GOT3 (cell line): ENCODE measurements around the gene SGSH.
"Not testable (repeated sequence)": the region's sequence is repeated elsewhere in the genome, so short reads cannot be mapped to it uniquely, and the experiment has no call there.

Experiments
- DNase-seq: peaks from one replicate; lab custom pipeline; 2025; ENCODE audit warnings: mixed read lengths; lab: John Stamatoyannopoulos, UW

The SGSH gene

DNA sequence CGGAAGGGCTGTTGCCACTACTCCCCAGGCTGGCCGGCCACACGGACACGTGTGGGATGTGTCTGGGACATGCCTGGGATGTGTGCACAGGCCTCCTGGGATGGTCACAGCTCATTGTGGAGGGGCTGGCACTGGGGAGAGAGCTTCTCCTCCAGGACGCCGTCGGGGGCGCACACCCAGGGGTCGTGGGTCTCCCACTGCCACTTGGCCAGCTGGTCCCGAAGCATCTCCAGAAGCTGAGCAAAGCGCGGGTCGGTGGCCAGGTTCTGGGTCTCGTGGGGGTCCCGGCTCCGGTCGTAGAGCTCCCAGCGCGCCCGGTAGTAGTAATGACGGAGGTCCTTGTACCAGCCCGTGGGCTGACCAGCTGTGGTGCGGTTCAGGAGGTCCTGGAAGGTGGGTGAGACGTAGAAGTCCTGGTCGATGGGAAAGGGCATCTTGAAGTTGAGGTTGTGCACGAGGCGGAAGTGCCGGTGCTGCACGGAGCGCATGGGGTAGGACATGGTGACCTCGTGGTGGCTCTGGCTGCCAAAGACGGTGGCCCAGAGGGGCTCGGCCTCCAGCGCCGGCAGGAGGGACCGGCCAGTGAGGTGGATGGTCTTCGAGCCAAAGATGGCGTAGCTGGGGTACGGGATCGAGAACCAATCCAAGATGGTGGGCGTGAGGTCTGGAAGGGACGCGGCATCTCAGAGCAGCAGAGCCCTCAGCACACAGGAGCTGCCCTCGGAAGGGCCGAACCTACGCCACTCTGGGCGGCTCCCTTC lies 9.6 kb downstream of the SGSH start:
- DNase-seq = no peak

DNA sequence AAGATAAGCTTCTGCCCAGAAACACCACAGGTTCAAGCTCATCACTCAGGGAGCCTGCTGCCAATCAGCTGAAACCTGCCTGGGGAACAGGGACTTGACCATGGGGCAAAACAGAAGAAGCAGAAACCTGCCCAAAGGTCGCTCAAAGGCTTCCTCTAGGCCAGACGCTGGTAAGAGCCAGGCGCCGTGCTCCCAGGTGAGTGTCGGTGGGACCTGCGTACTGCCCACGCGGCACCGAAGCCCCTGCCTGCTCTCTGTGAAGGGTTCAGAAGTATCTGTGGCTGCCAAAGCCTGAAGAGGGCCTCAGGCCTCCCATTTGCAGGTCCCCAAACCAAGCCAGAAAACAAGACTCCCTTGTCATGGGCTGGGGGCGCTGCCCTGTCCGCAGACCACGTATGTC lies 10.4 kb downstream of the SGSH start:
- no peak for DNase-seq

DNA sequence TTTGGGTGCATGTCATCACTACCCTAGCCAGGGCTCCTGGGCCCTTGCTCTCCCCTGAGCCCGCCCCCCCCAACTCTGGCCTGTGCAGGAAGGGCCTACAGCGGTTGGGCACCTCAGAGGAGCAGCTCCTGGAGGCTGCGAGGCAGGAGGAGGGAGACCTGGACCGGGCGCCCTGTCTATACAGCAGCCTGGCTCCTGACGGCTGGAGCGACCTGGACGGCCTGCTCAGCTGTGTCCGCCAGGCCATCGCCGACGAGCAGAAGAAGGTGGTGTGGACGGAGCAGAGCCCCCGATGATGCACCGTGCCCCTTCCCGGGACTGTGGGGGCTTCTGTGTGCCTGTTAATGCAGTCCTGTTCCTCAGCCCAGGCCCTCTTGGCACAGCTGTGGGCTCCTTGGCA lies 12.1 kb downstream of the SGSH start:
- no peak for DNase-seq

DNA sequence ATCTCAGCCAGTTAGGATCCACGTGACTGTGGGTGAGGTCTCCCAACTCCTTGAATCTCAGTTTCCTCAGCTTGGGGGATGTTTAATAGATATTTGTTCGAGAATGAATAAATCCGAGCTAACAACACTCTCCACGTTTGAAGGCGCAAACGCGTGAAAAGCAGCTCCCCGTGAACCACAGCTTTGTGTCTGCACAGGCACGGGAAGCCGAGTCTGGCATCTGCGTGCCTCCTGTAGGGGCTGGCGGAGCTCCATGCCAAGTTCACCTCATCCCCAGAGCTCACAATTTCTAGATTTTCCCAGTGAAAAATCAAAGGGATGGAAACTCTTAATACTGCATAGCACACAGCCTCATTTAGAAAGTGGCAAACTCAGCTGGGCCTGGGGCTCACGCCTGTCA lies 14.3 kb downstream of the SGSH start:
- DNase-seq = no peak

DNA sequence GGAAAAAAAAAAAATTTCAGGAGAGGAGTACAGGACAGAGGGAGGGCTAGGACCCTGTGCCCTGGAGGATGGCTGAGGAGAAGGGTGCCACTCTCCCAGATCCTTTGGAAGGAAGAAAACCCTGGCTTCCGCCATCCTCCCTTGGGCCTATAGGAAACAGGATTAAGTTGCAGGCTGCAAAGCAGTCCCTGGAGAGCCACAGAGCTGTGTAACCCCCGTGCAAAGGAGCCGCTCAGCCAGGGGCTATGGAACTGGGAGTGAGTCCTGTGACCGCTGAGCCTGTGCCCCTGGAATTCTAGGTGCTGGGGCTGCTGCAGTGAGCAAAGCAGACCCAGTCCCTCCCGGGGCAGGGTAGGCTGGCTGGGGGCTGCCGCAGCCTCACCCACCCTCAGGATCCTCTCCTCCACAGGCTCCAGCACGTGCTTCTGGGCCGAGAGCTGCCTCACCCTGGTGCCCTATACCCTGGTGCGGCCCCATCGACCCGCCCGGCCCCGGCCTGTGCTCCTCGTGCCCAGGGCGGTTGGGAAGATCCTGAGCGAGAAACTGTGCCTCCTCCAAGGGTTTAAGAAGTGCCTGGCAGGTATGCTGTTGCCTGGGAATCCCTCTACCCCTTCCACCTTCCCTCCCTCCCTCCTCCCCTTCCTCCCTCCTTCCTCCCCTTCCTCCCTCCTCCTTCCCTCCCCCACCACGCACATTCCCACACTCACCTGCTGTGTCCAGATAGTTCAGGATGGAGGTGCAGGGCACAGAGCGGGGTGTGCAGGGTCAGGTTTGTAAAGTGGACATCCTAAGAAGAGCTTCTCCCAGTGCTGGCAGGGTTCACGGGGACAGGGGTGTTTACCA lies 15.3 kb downstream of the SGSH start:
- DNase-seq = no peak

DNA sequence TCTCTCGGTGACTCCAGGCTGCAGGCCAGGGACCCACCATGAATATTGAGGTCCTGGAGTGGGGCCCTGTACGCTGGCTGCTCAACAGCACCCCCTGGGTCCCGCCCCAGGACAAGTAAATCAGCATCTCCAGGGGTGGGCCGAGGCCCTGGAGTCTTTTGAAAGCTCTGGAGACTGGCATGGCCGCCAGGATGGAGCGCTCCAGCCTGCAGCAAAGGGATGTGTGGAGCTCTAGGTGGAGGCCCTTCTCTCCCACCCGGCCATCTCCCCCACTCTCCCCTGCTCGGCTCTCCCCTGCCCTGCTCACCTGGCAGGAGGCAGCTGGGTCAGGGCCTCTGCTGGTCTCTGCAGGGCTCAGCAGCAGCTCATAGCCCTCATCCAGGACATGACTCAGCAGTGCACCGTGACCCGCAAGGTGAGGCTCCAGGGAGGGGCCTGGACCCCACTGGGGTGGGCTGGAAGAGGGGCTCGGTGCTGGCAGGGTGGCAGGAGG lies 16.6 kb downstream of the SGSH start:
- no peak for DNase-seq

DNA sequence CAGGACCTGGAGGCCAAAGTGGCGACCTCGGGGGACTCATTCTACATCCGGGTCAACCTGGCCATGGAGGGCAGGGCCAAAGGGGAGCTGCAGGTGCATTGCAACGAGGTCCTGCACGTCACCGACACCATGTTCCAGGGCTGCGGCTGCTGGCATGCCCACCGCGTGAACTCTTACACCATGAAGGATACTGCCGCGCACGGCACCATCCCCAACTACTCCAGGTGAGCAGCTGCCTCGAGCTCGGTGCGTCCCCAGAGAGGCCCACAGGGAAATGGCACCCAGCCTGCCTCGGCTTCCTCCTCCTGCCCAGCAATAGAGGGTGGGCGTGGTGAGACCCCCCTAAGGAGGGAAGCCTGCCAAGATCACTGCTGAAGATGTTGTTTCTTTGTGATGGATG lies 17.9 kb downstream of the SGSH start:
- DNase-seq = no peak

DNA sequence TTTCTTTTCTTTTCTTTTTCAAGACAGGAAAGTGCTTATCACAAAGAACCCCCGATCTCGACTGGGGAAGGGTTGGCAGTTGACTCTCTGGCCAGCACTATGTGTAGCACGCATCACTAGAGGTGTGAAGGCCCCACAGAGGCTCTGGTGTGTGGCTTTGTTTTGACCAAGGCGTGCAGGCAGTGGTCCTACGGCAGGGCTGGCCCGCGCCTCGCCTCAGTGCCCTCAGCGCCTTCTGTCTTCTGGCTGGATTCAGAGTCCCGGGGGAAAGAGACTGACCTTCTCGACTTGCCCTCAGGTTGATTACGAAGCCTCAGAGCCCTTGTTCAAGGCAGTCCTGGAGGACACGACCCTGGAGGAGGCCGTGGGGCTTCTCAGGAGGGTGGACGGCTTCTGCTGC lies 18.7 kb downstream of the SGSH start:
- no peak for DNase-seq

DNA sequence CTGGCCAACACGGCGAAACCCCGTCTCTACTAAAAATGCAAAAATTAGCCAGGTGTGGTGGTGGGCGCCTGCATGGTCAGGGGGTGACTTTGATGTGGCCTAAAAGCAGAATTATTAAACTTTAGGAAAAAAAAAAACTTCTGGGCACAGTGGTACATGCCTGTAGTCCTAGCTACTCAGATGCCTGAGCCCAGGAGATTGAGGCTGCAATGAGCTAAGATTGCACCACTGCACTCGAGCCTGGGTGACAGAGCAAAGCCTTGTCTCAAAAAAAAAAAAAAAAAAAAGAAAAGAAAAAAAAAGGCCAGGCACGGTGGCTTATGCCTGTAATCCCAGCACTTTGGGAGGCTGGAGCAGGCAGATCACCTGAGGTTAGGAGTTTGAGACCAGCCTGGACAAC lies 20.8 kb downstream of the SGSH start:
- not testable (repeated sequence) for DNase-seq

DNA sequence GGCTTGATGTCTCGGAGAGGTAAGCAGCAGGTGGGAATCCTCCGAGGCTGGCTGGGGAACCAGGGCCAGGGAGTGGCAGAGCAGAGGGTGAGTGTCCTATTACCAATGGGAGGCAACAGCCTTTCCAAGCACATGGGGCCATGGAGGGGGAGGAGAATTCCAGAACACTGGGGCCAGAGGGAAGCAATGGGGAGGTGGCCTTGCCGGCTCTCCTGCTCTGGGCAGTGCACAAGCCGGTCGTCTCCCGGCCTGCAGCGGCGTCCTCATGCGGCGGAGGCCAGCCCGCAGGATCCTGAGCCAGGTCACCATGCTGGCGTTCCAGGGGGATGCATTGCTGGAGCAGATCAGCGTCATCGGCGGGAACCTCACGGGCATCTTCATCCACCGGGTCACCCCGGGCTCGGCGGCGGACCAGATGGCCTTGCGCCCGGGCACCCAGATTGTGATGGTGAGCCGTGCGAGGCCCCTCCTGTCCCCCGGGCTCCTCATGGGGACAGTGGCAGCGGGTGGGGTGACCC lies 21.9 kb downstream of the SGSH start:
- no peak for DNase-seq

DNA sequence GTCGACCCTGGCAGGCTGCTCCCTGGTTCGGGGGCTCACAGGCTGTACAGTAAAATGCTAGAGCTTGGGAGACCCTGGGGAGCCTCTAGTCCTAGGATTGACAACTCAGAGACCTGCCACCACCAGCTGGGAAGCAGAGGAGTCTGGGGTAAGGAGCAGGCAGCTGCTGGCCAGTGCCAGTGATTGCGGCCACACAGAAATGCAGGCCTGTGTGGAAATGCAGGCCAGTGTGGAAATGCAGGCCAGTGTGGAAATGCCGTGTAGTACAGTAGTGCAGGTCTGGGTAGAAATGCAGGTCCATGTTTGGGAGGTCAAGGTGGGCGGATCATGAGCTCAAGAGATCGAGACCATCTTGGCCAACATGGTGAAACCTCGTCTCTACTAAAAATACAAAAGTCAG lies 23.5 kb downstream of the SGSH start:
- DNase-seq = no peak

DNA sequence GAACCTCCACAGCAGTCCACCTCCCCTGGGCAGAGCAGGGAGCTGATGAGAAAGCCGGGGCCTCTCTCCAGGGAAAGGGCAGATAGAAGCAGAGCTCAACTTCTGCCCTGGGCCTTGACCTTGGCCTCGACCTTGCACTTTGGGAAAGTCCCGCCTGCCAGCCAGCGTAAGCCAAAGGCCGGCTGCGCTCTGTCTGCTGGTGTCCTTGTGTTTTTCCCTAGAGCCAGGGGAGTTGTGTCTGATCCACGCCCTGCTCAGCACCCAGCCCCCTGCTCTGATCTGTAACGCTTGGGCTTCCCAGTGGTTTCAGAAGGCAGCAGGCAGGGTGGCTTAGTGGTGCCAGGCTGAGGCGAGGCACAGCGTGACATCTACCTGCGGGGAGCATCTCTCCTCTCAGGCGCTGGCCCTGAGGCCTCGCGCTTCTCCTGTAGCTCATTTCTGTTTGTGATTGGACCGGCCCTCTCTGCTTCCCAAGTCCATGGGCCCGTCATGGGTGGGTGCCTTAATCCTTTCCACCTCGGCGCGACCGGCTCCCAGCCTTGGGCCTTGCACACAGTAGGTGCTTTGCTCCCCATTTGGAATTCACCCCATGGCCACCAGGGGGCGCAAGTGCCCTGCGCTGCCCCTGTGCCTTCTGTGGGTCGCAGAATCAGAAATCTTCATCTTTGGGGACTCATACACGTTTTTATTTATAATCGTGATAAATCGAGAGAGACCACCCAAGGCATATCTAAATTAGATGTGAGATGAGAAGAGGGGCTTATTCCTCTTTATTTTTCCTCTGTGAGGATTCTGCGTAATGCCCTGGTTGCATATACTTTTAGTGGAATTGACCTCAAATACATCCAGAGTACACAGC lies 24.2 kb downstream of the SGSH start:
- no peak for DNase-seq

DNA sequence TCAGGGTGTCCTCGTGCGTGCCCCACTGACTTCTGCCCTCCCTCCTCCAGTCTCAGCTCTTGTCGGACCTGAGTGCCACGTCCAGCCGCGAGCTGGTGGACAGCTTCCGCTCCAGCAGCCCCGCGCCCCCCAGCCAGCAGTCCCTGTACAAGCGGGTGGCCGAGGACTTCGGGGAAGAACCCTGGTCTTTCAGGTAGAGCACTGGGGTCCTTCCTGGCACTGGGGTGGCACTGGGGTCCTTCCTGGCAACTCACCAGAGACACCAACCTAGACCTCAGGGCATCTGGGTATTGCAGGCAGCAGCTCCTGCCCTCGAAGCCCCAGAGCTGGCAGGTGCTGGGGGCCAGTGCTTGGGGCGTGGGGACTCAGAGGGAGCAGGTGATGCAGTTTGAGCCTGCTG lies 25.0 kb downstream of the SGSH start:
- no peak for DNase-seq

DNA sequence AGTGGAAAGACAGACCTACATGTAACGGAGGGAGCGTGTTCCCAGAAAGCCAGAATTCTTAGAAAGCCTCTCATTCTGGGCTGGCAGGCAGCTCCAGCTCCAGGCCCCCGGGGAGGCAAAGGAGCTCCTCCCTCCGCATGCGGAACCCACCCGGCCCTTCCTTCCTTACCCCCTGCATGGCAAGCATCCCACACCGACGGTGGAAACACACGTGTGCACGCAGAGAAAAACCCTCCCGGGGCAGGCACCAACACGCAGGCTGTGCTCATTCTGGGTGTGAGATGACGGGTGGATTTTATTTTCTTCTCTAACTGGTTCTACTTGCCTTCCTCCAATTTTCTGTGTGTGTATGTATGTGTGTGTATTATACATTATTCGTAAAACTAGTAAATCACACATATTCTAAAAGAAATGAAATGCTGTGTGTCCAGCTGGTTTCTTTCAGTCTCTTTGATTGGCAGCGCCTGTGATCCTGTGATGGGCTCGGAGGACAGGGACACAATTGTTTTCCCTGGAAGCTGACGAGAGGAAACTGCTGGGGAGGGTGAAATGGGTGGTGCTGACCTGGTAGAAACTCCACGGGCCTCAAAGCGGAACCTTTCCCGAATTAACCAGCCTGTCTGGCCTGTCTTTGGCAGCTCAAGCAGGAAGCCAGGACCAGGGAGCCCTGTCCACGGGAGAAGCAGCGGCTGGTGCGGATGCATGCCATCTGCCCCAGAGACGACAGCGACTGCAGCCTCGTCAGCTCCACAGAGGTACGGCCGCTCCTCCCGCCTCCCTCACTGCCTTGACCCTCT lies 28.1 kb downstream of the SGSH start:
- DNase-seq = no peak

DNA sequence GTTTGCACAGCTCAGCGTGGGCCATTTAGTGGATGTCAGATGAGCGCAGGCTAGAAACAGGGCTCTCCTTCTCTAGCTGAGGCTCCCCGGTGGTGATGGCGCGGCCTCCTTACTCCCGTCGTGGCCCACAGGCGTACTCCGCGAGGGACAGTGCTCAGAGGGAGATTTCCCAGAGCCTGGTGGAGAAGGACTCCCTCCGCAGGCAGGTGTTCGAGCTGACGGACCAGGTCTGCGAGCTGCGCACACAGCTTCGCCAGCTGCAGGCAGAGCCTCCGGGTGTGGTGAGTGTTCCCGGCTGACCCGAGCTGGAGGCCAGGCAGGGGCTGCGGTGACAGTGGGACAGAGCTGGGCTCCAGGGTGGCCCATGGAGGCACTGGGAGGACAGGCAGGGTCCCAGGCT lies 28.9 kb downstream of the SGSH start:
- no peak for DNase-seq

DNA sequence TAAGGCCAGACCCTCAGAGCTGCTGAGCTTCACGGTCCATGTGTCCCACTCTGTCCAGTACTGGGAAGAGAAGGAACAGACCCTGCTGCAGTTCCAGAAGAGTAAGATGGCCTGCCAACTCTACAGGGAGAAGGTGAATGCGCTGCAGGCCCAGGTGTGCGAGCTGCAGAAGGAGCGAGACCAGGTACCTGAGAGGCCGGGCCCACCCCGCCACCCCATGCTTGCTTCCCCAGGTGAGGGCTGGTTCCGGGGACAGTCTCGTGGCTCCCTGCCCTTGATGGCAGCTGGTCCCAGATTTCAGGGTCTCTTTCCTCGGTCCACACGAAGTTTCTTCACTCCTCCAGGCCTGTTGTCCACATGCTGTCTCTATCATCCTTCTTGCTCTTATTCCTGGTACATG lies 29.4 kb downstream of the SGSH start:
- DNase-seq = no peak

DNA sequence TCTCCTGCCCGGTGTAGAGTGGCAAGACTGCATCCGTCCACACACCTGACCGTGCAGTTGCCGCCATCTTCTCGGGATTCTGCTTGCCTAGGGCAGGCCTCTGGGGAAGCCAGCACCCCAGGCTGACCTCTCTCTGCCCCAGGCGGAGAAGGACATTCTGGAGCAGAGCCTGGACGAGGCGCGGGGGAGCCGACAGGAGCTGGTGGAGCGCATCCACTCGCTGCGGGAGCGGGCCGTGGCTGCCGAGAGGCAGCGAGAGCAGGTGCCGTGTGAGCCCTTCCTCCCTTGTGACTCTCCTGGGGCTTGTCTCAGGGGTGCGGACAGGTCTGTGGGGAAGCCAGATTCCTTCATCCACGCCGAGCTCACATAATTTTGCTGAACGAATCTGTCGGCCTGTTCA lies 30.5 kb downstream of the SGSH start:
- DNase-seq = no peak

DNA sequence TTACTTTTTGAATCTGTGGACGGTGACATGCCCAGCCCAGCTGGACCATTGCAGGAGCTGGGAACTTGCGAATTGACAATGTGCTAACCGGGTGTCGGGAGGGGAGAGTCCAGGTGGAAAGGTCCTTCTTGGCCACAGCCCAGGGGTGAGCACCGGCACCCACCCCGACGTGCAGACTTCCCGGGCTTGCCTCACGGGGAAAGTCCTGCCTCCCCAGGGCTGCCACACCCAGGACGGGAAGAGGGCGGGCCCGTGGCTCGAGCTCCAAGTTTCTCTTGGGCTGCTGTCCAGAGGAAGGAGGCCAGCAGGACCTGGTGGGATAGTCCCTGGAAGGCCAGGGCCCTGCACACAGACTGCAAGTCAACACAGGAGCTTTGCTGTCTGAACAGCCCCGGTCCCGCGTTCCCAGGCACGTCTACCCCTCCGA lies 32.6 kb downstream of the SGSH start:
- DNase-seq = no peak

DNA sequence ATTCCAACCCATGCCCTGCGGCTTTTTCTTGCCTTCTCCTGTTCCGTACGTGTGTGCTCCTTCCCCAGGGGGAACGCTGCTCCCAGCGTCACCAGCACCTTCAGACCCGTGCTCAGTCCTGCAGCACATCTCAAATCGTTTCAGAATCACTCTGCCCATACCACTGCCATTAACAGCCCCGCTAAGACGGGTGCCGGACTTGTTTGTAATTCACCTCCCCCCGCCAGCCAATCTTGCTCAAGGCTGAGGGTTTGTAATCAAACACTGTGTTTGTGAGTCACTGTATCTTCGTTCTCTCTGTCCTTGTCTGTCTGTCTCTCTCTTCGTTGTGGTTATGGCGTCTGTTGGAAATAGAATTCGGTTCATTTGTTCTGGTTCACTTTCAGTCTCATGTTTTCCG lies 33.0 kb downstream of the SGSH start:
- no peak for DNase-seq

DNA sequence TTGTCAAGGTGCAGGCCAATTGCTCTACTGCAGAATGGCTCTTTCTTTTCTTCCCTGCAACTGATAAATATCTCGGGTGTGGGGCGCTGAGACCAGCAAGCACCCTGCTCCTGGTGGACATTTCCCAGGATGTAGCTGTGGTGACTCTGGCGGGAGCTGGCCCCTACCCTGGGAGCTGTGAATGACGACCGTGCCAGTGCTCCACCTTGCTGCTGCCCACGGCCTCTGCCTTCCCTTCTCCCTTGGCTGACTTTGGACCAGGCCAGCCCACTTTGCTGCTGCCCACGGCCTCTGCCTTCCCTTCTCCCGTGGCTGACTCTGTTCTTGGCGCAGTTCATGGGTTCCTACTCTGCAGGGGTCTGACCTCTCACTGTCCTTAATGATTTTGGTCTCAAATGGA lies 34.2 kb downstream of the SGSH start:
- DNase-seq = no peak

DNA sequence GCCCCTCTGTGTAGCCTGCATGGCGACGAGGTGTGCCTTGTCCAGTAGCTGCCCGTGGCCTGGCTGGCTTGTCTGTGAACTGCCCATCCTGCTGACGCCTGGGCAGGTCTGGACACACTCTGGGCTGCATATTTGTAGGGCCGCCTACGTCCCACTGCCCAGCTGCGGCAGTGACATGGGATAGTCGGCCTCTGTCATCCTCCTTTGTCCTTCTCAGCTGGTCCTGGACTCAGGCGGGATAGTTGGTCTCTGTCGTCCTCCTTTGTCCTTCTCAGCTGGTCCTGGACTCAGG lies 35.8 kb downstream of the SGSH start:
- DNase-seq = no peak
